HAP-1 (cell line): Measurements from ENCODE around the gene LOXHD1.

ENCODE experiments used
- DNase-seq, 2 experiments: peaks; one replicate each; pipeline ENCODE4 v3.0.0-alpha.2; 2016 to 2020; ENCODE audit warnings: low spot score in 2 of 2
- H3K27me3 ChIP-seq: fragments of 250-450 bp; sonication (Bioruptor Pico); 2 replicates; pipeline ENCODE4 v1.5.1; 2020; ENCODE audit warnings: low read depth, mild to moderate bottlenecking, moderate library complexity
- H3K36me3 ChIP-seq: fragments of 250-450 bp; sonication (Bioruptor Pico); replicated peaks from 2 replicates; pipeline ENCODE4 v1.5.1; 2020; ENCODE audit warnings: mild to moderate bottlenecking
- H3K4me1 ChIP-seq: fragments of 250-450 bp; sonication (Bioruptor Pico); 2 replicates; pipeline ENCODE4 v1.5.1; 2020; ENCODE audit warnings: mild to moderate bottlenecking
- H3K4me3 ChIP-seq: fragments of 250-450 bp; sonication (Bioruptor Pico); 2 replicates; pipeline ENCODE4 v1.5.1; 2020; ENCODE audit warnings: mild to moderate bottlenecking, moderate library complexity
- H3K9me3 ChIP-seq: fragments of 250-450 bp; sonication (Bioruptor Pico); 2 replicates; pipeline ENCODE4 v1.5.1; 2020; ENCODE audit warnings: mild to moderate bottlenecking, moderate library complexity
- in situ Hi-C: fragments of 300-500 bp; cut with MboI; formaldehyde crosslinking; loops from 3 replicates; pipeline ENCODE4 v1.14.3; 2020; ENCODE audit warnings: low sequenced_read_pairs, inconsistent platforms, mixed read lengths

Gene LOXHD1

DNA sequence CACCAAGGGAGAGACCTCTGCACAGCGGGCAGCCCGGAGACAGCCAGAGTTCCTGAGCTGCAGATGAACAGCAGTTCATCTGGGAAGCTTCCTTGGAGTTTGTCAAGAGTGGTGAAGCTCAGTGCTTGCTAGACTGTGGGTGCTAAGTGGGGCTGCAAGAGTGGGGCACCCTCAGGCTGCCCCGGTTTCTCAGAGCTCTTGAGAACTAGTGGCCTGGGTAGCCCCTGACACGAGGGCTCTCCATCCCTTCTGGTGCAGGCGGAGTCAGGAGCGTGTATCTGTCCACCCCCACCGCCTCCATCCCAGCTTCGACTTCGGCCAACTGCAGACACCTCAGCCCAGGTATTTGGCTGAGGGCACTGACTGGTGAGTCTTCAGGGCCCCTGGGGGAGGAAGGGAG lies 222.0 kb downstream of the LOXHD1 start:
- H3K36me3 ChIP-seq: no peaks in the 10 kb centered on the region
- in situ Hi-C loops: no loop called here
- H3K4me1 ChIP-seq: no peaks in the 10 kb centered on the region
- no peak overlapping the region for H3K4me3 ChIP-seq
- no peaks in the 10 kb centered on the region for H3K9me3 ChIP-seq
- no peak for DNase-seq
- H3K27me3 ChIP-seq: 0 out of 2 replicates have a peak, but pooled peaks cover 2% of the 10 kb centered on the region

DNA sequence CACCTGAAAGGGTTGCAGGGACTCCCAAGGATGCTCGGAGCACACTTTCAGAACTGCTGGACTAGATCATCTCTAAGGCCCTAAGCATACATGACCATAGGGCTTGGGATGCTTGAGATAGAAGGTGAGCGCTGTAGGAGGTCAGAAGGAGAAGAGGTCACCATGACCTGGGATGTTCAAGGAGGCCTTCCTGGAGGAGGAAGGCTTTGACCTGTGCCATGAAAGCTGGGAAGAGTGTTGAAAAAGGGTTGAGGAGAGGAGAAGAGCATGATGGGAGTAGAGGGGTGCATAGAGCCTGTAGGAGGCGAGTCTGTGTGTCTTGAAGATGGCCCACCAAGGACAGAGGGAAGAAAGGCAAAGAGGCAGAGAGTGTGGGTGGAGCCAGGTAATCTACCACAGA lies 222.4 kb downstream of the LOXHD1 start:
- Histone ChIP-seq H3K4me3 (no peak overlapping the region), H3K27me3 (0 out of 2 replicates have a peak, but pooled peaks cover 2% of the 10 kb centered on the region), H3K36me3 (no peaks in the 10 kb centered on the region), H3K4me1 (no peaks in the 10 kb centered on the region), H3K9me3 (no peaks in the 10 kb centered on the region)
- in situ Hi-C loops: no loop called here
- no peak for DNase-seq

DNA sequence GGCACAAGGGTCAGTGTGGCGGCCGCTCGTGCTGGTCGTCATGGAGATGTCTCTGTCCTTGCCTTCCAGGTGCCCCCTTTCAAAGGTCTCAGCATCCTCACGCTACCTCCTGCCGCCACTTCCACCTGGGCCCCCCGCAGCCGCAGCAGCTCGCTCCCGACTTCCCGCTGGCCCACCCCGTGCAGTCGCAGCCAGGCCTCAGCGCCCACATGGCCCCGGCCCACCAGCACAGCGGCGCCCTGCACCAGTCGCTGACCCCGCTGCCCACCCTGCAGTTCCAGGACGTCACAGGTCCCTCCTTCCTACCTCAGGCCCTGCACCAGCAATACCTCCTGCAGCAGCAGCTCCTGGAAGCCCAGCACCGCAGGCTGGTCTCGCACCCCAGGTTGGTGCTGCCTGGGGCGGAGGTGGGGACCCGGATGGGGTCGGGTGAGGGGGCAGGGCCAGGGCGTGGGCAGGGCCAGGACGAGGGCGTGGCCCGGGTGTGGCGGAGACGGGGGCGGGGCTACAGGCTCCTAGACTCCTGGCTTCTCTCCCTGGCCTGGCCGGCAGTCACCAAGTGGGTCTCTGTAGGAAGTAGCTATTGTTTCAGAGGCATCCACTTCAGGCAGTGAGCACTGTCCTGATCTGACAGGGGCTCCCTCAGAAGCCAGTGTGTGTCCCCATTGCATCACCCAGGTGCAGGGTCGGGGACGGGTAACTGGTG lies 223.7 kb downstream of the LOXHD1 start:
- H3K9me3 ChIP-seq: no peaks in the 10 kb centered on the region
- H3K36me3 ChIP-seq: no peaks in the 10 kb centered on the region
- H3K27me3 ChIP-seq: 0 out of 2 replicates have a peak, but pooled peaks cover 2% of the 10 kb centered on the region
- H3K4me1 ChIP-seq: no peaks in the 10 kb centered on the region
- H3K4me3 ChIP-seq: no peak overlapping the region
- in situ Hi-C loops: no loop called here
- DNase-seq: peak in 1 of 2 experiments; percentile 22

DNA sequence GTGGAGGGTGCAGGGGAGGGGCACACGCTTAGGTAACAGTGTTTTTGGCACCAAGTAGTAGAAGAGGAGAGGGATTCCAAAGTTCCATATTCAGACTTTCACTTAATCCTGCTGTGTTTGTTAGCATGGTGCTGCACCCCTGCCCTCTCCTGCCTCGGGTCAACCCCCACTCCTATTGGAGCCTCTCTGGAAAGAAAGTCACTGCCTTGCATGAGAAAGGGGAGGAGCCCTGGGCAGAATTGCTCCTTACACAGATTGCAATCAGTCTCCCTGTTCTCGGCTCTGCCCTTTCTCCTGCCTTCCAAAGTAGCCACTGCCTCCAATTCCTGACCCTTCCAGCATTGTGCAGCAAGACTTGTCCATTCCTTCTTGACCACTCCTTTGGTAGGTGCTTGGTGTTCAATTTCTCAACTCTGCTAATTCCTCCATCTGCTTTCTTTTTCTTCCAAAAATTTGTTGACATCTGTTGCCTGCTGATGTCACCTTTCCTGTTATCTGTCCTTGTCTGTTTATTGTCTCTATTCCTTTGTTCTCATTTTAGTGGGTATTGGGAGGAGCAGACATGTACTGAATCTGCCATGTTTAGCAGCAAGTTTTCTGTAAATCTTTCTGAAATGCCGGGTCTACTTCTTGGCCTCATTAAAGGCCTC lies 225.4 kb downstream of the LOXHD1 start:
- Histone ChIP-seq H3K36me3 (no peaks in the 10 kb centered on the region), H3K4me1 (no peaks in the 10 kb centered on the region), H3K9me3 (no peaks in the 10 kb centered on the region), H3K27me3 (0 out of 2 replicates have a peak, but pooled peaks cover 2% of the 10 kb centered on the region), H3K4me3 (no peak overlapping the region)
- no peak for DNase-seq
- in situ Hi-C loops: no loop called here

DNA sequence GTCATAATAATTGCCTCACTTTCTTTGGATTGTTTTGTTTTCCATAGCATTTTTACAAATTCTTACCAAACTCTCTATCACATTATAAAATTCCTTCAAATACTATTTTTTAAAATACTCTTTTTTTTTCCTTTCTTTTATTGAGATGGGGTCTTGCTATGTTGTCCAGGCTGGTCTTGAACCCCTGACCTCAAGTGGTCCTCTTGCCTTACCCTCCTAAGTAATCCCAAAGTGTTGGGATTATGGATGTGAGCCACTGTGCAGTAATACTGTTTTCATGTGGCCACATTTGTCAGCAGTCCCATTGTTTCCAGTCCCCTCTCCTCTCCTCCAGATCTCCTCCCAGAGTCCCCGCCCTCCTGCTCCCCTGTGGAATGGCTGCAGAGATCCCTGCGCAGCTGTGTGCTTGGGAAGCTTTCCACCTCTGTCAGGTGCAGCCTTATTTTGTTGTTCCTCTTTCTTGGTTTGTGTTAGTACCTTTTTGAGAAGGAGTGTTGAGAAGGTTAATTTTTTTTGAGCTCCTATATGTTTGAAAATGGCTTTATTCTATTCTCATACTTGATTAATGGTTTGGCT lies 227.3 kb downstream of the LOXHD1 start:
- Histone ChIP-seq H3K27me3 (0 out of 2 replicates have a peak, but pooled peaks cover 2% of the 10 kb centered on the region), H3K4me3 (no peak overlapping the region), H3K36me3 (no peaks in the 10 kb centered on the region), H3K9me3 (no peaks in the 10 kb centered on the region), H3K4me1 (no peaks in the 10 kb centered on the region)
- DNase-seq: no peak
- in situ Hi-C loops: no loop called here

DNA sequence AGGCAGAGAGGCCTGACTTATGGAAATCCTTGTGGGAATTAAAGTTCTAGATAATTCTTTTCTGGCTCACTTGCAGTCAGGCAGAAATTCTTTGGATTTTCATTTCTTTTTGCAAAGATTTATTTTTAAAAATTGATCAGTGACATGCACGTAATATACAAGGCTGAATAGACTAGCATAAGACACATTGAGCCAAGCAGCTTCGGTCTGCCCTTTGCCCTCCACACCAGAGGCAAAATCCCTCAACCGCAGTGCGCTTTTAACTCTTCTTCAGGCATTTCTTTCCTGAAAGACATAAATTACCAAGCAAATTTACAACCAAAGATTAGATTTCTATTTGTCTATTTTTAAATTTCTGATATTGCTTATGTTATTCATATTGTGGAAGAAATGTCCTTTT lies 227.9 kb downstream of the LOXHD1 start:
- Histone ChIP-seq H3K4me1 (no peaks in the 10 kb centered on the region), H3K9me3 (no peaks in the 10 kb centered on the region), H3K27me3 (0 out of 2 replicates have a peak, but pooled peaks cover 2% of the 10 kb centered on the region), H3K36me3 (no peaks in the 10 kb centered on the region), H3K4me3 (no peak overlapping the region)
- DNase-seq: no peak
- in situ Hi-C loops: no loop called here

DNA sequence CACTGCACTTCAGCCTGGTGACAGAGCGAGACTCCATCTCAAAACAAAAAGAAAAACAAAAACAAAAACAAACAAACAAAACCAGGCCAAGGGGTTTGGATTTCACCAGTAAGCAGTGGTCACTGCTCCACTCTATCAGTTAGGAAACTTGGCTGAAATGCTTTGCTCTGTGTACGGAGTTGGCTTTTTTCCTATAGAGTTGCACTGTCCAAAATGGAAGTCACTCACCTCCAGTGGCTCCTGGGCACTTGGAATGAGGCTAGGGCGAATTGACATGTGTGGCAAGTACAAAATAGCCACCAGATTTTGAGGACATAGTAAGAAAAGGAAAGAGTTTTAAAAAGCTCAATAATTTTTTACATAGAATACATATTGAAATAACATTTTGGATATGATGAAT lies 228.7 kb downstream of the LOXHD1 start:
- Histone ChIP-seq H3K36me3 (no peaks in the 10 kb centered on the region), H3K4me3 (no peak overlapping the region), H3K9me3 (no peaks in the 10 kb centered on the region), H3K4me1 (no peaks in the 10 kb centered on the region), H3K27me3 (0 out of 2 replicates have a peak, but pooled peaks cover 2% of the 10 kb centered on the region)
- DNase-seq: no peak
- in situ Hi-C loops: no loop called here

DNA sequence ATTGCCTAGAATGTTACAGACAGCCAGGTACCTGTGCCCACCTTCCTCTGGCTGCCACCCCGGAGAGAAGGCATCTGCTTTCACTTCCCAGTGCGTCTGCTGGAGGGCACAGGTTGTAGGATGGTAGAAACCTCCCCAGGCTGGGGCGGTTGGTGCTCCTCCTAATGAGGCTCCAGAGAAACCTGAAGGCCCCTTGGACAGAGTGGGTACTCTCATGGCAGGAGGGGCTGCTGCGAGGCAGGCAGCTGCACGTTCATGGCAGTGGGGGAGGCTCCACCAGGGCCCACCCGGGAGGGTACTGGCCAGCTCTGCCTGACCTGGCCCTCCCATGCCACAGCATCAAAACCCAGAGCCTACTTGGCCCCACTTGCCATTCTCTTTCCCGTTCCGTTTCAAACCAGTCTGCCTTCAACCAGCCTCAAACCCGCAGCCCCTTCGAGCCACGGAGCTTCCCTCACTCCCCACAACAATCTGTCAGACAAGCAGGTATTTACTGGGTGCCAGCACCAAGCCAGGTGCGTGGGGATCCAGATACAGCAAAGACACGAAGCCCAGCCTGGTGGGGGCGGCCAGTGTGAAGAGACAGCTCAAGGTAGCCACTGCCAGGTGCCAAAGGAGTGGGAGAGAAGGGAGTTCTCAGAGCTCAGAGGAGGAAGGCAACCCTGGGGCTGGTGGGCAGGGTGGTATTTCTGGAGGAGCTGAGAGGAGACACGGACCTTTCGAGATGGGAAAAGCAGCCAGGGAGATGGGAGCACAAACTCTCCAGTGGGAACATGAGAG lies 229.6 kb downstream of the LOXHD1 start:
- Histone ChIP-seq H3K4me3 (no peak overlapping the region), H3K9me3 (no peaks in the 10 kb centered on the region), H3K4me1 (no peaks in the 10 kb centered on the region), H3K36me3 (no peaks in the 10 kb centered on the region), H3K27me3 (0 out of 2 replicates have a peak, but pooled peaks cover 2% of the 10 kb centered on the region)
- DNase-seq: no peak
- in situ Hi-C loops: no loop called here
